Neural cell (in vitro differentiated cells): ENCODE measurements around the gene UGT1A4. TPM values are rescaled to one million over a fixed set of nuclear protein-coding genes. Genes with fewer than 3 reads are reported as not detected.

Source experiments
- H2AFZ ChIP-seq: fragments of 200-600, 300-800 bp; sonication (generic), shearing (Covaris generic); 2 replicates; pipeline ENCODE4 v1.6.0; 2014; ENCODE audit warnings: low read depth, mild to moderate bottlenecking, antibody characterized with exemption, low read length, moderate library complexity
- H3F3A ChIP-seq: fragments of 200-600 bp; shearing (Covaris generic); 2 replicates; pipeline ENCODE4 v1.6.1; 2016; ENCODE audit warnings: mild to moderate bottlenecking, moderate library complexity, mixed read lengths, antibody characterized with exemption, low read length; ENCODE audit not compliant: insufficient read depth, poor library complexity, severe bottlenecking
- H3K27ac ChIP-seq: fragments of 200-600, 300-800 bp; sonication (generic), shearing (Covaris generic); 2 replicates; pipeline ENCODE4 v1.5.1; 2014; ENCODE audit warnings: mild to moderate bottlenecking, low read length, moderate library complexity
- H3K27me3 ChIP-seq: fragments of 300-800, 200-600 bp; sonication (generic), shearing (Covaris generic); 2 replicates; pipeline ENCODE4 v1.6.0; 2014; ENCODE audit warnings: mild to moderate bottlenecking, low read depth, low read length, moderate library complexity; ENCODE audit not compliant: insufficient read depth
- H3K36me3 ChIP-seq: fragments of 300-800, 200-600 bp; sonication (generic), shearing (Covaris generic); 2 replicates; pipeline ENCODE4 v1.5.1; 2014; ENCODE audit warnings: mild to moderate bottlenecking, antibody characterized with exemption, low read length, moderate library complexity; ENCODE audit not compliant: insufficient read depth
- H3K4me2 ChIP-seq: fragments of 300-800, 200-600 bp; sonication (generic), shearing (Covaris generic); 2 replicates; pipeline ENCODE4 v1.6.0; 2014; ENCODE audit warnings: mild to moderate bottlenecking, low read length
- H3K4me3 ChIP-seq: fragments of 300-800, 200-600 bp; sonication (generic), shearing (Covaris generic); 2 replicates; pipeline ENCODE4 v1.5.1; 2014; ENCODE audit warnings: mild to moderate bottlenecking, low read length, moderate library complexity
- H3K79me2 ChIP-seq: fragments of 200-600 bp; shearing (Covaris generic); replicated peaks from 2 replicates; pipeline ENCODE4 v1.6.0; 2014; ENCODE audit warnings: mild to moderate bottlenecking, low read length, moderate library complexity; ENCODE audit not compliant: insufficient read depth
- H3K9ac ChIP-seq: fragments of 300-800, 200-600 bp; sonication (generic), shearing (Covaris generic); 2 replicates; pipeline ENCODE4 v1.6.1; 2016; ENCODE audit warnings: mild to moderate bottlenecking, low read length, mixed read lengths
- H3K9me2 ChIP-seq: fragments of 200-600 bp; shearing (Covaris generic); 2 replicates; pipeline ENCODE4 v1.6.1; 2016; ENCODE audit warnings: mild to moderate bottlenecking, low read length, mixed read lengths; ENCODE audit not compliant: insufficient read depth
- H3K9me3 ChIP-seq: fragments of 200-600, 300-800 bp; sonication (generic), shearing (Covaris generic); 2 replicates; pipeline ENCODE4 v1.6.1; 2016; ENCODE audit warnings: mild to moderate bottlenecking, mixed run types, low read length, moderate library complexity, mixed read lengths
- H4K20me1 ChIP-seq: fragments of 200-600 bp; shearing (Covaris generic); 2 replicates; pipeline ENCODE4 v1.6.1; 2016; ENCODE audit warnings: mild to moderate bottlenecking, mixed run types; ENCODE audit not compliant: insufficient read depth
- EP300 ChIP-seq: fragments of 450-650 bp; conservative IDR thresholded peaks from 2 replicates; pipeline ENCODE4 v1.6.1; 2014; ENCODE audit warnings: antibody characterized with exemption, mild to moderate bottlenecking, moderate library complexity; ENCODE audit not compliant: poor library complexity, severe bottlenecking
- EZH2 ChIP-seq: fragments of 200-600, 300-800 bp; shearing (Covaris generic), sonication (generic); IDR thresholded peaks from 2 replicates; pipeline ENCODE4 v1.6.1; 2014; ENCODE audit warnings: antibody characterized with exemption, low read length, borderline replicate concordance, mild to moderate bottlenecking; ENCODE audit not compliant: insufficient read depth, poor library complexity, severe bottlenecking
- MXI1 ChIP-seq: fragments of 450-650 bp; conservative IDR thresholded peaks from 2 replicates; pipeline ENCODE4 v1.6.1; 2014; ENCODE audit warnings: antibody characterized with exemption, mild to moderate bottlenecking; ENCODE audit not compliant: poor library complexity, severe bottlenecking
- POLR2AphosphoS5 ChIP-seq: IDR thresholded peaks from 2 replicates; pipeline ENCODE4 v1.6.1; 2012
- RAD21 ChIP-seq: fragments of 450-650 bp; conservative IDR thresholded peaks from 2 replicates; pipeline ENCODE4 v1.6.1; 2014; ENCODE audit warnings: antibody characterized with exemption, mild to moderate bottlenecking, moderate library complexity
- SMC3 ChIP-seq: fragments of 450-650 bp; conservative IDR thresholded peaks from 2 replicates; pipeline ENCODE4 v1.6.1; 2014; ENCODE audit warnings: antibody characterized with exemption, mild to moderate bottlenecking, moderate library complexity; ENCODE audit not compliant: poor library complexity
- TAF1 ChIP-seq: IDR thresholded peaks from 2 replicates; pipeline ENCODE4 v1.6.1; 2012; ENCODE audit warnings: low read depth
- polyA plus RNA-seq: library from polyadenylated mRNA; depleted of rRNA; stranded (reverse); fragments of >200 nt; gene quantifications from 2 replicates; pipeline ENCODE4 v1.2.3, GENCODE V29; 2014
- TF ChIP-seq, protein P1 (sequence below): fragments of 450-650 bp; IDR thresholded peaks from 2 replicates; pipeline ENCODE4 v1.5.1; 2014; ENCODE audit warnings: antibody characterized with exemption, mild to moderate bottlenecking, moderate library complexity; ENCODE audit not compliant: poor library complexity, severe bottlenecking
- TF ChIP-seq, protein P2 (sequence below): IDR thresholded peaks from 2 replicates; pipeline ENCODE4 v1.6.1; 2012; ENCODE audit warnings: borderline replicate concordance

The UGT1A4 gene
- polyA plus RNA-seq, 1 donor from 2014 or later: not detected

DNA sequence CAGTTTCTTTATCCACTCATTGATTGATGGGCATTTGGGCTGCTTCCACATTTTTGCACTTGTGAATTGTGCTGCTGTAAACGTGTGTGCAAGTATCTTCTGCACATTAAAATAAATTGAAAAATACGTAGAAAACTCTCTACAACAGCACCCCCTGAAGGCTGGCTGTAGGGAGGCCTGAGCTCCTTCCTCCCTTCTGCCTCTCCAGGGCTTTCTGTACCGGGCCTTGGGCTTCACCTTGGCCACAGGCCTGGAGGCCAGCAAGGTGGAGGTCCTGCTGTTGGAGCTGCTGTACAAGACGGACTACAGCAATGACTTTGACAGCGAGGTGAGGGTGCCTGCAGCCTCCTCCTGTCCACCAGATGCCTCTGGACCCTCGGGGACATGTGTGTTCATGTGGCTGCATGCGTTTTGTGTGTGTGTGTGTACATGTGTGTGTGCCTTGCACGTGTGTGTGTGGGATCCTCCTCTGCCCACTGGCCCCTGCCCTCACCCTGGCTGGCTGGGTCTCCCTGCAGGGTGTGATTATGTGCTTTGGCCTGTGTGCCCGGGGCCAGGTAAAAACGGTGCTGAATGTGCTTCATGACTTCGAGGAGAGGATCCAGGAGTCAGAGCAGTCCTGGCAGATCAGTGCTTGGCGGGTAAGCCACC is 88.8 kb downstream of the UGT1A4 start:
- no peak overlapping the region for H3K27ac ChIP-seq
- no peak for TF ChIP-seq MXI1
- TF ChIP-seq EZH2: no peak
- TF ChIP-seq, protein P1, sequence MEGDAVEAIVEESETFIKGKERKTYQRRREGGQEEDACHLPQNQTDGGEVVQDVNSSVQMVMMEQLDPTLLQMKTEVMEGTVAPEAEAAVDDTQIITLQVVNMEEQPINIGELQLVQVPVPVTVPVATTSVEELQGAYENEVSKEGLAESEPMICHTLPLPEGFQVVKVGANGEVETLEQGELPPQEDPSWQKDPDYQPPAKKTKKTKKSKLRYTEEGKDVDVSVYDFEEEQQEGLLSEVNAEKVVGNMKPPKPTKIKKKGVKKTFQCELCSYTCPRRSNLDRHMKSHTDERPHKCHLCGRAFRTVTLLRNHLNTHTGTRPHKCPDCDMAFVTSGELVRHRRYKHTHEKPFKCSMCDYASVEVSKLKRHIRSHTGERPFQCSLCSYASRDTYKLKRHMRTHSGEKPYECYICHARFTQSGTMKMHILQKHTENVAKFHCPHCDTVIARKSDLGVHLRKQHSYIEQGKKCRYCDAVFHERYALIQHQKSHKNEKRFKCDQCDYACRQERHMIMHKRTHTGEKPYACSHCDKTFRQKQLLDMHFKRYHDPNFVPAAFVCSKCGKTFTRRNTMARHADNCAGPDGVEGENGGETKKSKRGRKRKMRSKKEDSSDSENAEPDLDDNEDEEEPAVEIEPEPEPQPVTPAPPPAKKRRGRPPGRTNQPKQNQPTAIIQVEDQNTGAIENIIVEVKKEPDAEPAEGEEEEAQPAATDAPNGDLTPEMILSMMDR: no peak
- TF ChIP-seq EP300: no peak
- TF ChIP-seq SMC3: no peak
- TF ChIP-seq, protein P2, sequence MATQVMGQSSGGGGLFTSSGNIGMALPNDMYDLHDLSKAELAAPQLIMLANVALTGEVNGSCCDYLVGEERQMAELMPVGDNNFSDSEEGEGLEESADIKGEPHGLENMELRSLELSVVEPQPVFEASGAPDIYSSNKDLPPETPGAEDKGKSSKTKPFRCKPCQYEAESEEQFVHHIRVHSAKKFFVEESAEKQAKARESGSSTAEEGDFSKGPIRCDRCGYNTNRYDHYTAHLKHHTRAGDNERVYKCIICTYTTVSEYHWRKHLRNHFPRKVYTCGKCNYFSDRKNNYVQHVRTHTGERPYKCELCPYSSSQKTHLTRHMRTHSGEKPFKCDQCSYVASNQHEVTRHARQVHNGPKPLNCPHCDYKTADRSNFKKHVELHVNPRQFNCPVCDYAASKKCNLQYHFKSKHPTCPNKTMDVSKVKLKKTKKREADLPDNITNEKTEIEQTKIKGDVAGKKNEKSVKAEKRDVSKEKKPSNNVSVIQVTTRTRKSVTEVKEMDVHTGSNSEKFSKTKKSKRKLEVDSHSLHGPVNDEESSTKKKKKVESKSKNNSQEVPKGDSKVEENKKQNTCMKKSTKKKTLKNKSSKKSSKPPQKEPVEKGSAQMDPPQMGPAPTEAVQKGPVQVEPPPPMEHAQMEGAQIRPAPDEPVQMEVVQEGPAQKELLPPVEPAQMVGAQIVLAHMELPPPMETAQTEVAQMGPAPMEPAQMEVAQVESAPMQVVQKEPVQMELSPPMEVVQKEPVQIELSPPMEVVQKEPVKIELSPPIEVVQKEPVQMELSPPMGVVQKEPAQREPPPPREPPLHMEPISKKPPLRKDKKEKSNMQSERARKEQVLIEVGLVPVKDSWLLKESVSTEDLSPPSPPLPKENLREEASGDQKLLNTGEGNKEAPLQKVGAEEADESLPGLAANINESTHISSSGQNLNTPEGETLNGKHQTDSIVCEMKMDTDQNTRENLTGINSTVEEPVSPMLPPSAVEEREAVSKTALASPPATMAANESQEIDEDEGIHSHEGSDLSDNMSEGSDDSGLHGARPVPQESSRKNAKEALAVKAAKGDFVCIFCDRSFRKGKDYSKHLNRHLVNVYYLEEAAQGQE: no peak
- TF ChIP-seq POLR2AphosphoS5: no peak
- no peak for TF ChIP-seq TAF1
- TF ChIP-seq RAD21: no peak
- H3K79me2 ChIP-seq: no peaks in the 10 kb centered on the region

DNA sequence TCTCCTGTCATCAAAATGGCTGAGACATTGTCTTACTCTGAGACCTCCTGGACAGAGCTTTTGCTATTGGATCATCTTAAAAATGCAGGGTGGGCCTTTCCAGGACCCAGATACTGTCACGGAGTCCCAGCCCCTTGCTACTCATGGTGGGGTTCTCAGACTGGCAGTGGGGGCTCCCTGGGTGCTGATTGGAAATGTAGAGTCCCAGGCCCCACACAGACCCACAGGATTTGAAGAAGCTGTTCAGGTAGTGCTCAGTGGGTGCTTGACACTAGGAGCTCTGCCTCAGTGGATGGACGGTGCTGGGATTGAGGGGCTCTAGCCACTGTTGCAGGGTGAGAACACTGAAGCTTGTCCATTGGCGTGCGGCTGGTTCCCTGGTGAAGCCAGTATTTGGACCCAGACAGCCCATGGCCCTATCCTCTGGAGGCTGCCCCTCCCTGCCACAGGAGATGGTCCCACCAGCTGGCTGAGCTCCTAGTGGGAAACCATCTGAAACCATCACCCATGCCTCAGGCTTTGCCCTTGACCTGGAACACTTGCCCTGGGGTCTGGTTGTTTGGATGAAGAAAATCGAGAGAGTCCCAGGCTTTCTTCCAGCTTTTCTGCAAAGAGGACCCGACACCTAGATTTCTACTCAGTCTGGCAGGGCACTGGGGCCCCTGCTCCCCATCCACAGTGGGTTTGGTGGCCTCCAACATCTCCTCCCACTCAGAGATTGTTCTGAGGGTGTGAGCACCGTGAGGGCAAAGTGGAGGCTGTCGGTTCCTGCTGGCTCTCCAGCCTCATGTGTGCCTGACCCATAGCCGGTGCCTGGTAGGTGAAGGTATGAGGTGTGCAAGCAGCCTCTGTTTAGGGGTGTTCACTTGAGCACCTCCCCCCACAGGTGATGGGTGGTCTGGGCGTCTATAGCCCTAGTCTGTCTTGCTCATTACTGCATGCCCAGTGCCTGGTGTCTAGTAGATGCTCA is 89.7 kb downstream of the UGT1A4 start:
- Histone ChIP-seq H2AFZ (no peak overlapping the region), H3K27ac (no peak overlapping the region), H3K79me2 (no peaks in the 10 kb centered on the region), H3F3A (no peaks in the 10 kb centered on the region), H3K9me3 (no peaks in the 10 kb centered on the region), H4K20me1 (no peaks in the 10 kb centered on the region), H3K4me3 (no peak overlapping the region), H3K9ac (no peak overlapping the region), H3K4me2 (no peak overlapping the region), H3K36me3 (no peaks in the 10 kb centered on the region), H3K9me2 (no peaks in the 10 kb centered on the region), H3K27me3 (no peaks in the 10 kb centered on the region)
- TF ChIP-seq EP300 (no peak), MXI1 (no peak), POLR2AphosphoS5 (no peak), TAF1 (no peak), SMC3 (no peak), EZH2 (no peak), RAD21 (no peak)
- TF ChIP-seq, protein P2: no peak
- TF ChIP-seq, protein P1: no peak

More for the DNA sequence above, 88.8 kb downstream of the UGT1A4 start:
- H4K20me1 ChIP-seq: no peaks in the 10 kb centered on the region
- no peaks in the 10 kb centered on the region for H3K36me3 ChIP-seq
- H3K27me3 ChIP-seq: no peaks in the 10 kb centered on the region
- no peaks in the 10 kb centered on the region for H3K9me3 ChIP-seq
- H2AFZ ChIP-seq: no peak overlapping the region
- no peaks in the 10 kb centered on the region for H3K9me2 ChIP-seq
- H3K4me2 ChIP-seq: no peak overlapping the region
- H3K4me3 ChIP-seq: no peak overlapping the region
- H3K9ac ChIP-seq: no peak overlapping the region
- H3F3A ChIP-seq: no peaks in the 10 kb centered on the region
